ENCODE data around the gene ENAM.

GRCh38 chr4:70674731-70675130 lies 46.2 kb downstream of the ENAM start:
- no peak for TF ChIP-seq CTCF (IDR thresholded peaks at IDR 0.05; ENCODE audit: low read length)
- no peak for TF ChIP-seq EZH2 (optimal IDR thresholded peaks at IDR 0.05; ENCODE audit: low read depth, low read length)
- TF ChIP-seq EZH2phosphoT487 (IDR thresholded peaks at IDR 0.05; ENCODE audit: low read length): no peak
